Endothelial cell of umbilical vein (primary cell): ENCODE data around the gene BOD1L1. TPM values are rescaled to one million over a fixed set of nuclear protein-coding genes. Genes with fewer than 3 reads are reported as not detected.

Experiments
- BruUV-seq: library from RNA; stranded (reverse); fragments of 400-500 nt; replicated peaks from 2 replicates; lab custom pipeline; 2021; lab: Mats Ljungman, UMichigan
- CTCF ChIA-PET: fragments of 300-600, 350-600 bp; sonication (Branson Sonifier 250); formaldehyde crosslinking; loops from one replicate; lab custom pipeline; 2021; ENCODE audit warnings: antibody characterized with exemption, inconsistent platforms; lab: Charles Lee
- POLR2A ChIA-PET: fragments of 300-600, 350-600 bp; sonication (Branson Sonifier 250); formaldehyde crosslinking; loops from one replicate; lab custom pipeline; 2021; ENCODE audit warnings: antibody characterized with exemption, inconsistent platforms; lab: Charles Lee
- DNase-seq: peaks from one replicate; pipeline ENCODE4 v3.0.0-alpha.2; 2011; ENCODE audit warnings: low read depth, low spot score
- FAIRE-seq: peaks from 2 replicates; lab custom pipeline; 2011; peaks lifted over from hg19 to GRCh38; lab: Jason Lieb, UNC
- H2AFZ ChIP-seq: 2 replicates; pipeline ENCODE4 v1.6.0; 2012; ENCODE audit warnings: low read depth, low read length, control low read depth, inconsistent platforms
- H3K27ac ChIP-seq: 2 replicates; pipeline ENCODE4 v1.5.1; 2011; ENCODE audit warnings: low read depth, mild to moderate bottlenecking, control low read depth, low read length, moderate library complexity; ENCODE audit not compliant: insufficient read depth
- H3K27me3 ChIP-seq, 2 experiments: 2 replicates each; pipeline versions ENCODE4 v1.6.0 to v1.6.1; 2011; ENCODE audit warnings: low read length in 2 of 2, mixed read lengths in 1 of 2; ENCODE audit not compliant: control insufficient read depth in 2 of 2, insufficient read depth in 2 of 2
- H3K36me3 ChIP-seq, 2 experiments: 2 replicates in 1 of 2; 3 replicates in 1 of 2; pipeline ENCODE4 v1.5.1; 2011; ENCODE audit warnings: low read length in 2 of 2, mild to moderate bottlenecking in 1 of 2, moderate library complexity in 1 of 2; ENCODE audit not compliant: control insufficient read depth in 2 of 2, insufficient read depth in 2 of 2; ENCODE audit errors: extremely low read depth in 1 of 2
- H3K4me1 ChIP-seq: 3 replicates; pipeline ENCODE4 v1.5.1; 2011; ENCODE audit warnings: mild to moderate bottlenecking, low read length; ENCODE audit not compliant: control insufficient read depth, insufficient read depth; ENCODE audit errors: extremely low read depth
- H3K4me2 ChIP-seq: 2 replicates; pipeline ENCODE4 v1.6.1; 2011; ENCODE audit warnings: low read length, control low read depth, mixed read lengths; ENCODE audit not compliant: insufficient read depth
- H3K4me3 ChIP-seq, 3 experiments: fragments of 200-600 bp in 1 of 3; sonication (generic), shearing (Covaris generic) in 1 of 3; replicated peaks in 1 of 3; 2 replicates each; pipeline ENCODE4 v1.5.1; 2011 to 2016; ENCODE audit warnings: control low read depth in 3 of 3, low read length in 3 of 3, mild to moderate bottlenecking in 2 of 3, inconsistent platforms in 1 of 3, low read depth in 1 of 3, moderate library complexity in 1 of 3; ENCODE audit not compliant: insufficient read depth in 1 of 3
- H3K79me2 ChIP-seq: 2 replicates; pipeline ENCODE4 v1.6.0; 2012; ENCODE audit warnings: low read length, inconsistent platforms; ENCODE audit not compliant: control insufficient read depth, insufficient read depth
- H3K9ac ChIP-seq: replicated peaks from 2 replicates; pipeline ENCODE3; 2011; ENCODE audit warnings: low read length, control low read depth; ENCODE audit not compliant: insufficient read depth; ENCODE audit errors: extremely low read depth
- H3K9me1 ChIP-seq: replicated peaks from 3 replicates; pipeline ENCODE4 v1.6.0; 2011; ENCODE audit warnings: mild to moderate bottlenecking, low read length; ENCODE audit not compliant: control insufficient read depth, insufficient read depth; ENCODE audit errors: extremely low read depth
- H3K9me3 ChIP-seq: replicated peaks from 2 replicates; pipeline ENCODE4 v1.5.1; 2012; ENCODE audit warnings: low read length, inconsistent platforms; ENCODE audit not compliant: control insufficient read depth, insufficient read depth
- H4K20me1 ChIP-seq: replicated peaks from 2 replicates; pipeline ENCODE3; 2011; ENCODE audit warnings: mild to moderate bottlenecking, low read length; ENCODE audit not compliant: control insufficient read depth, insufficient read depth; ENCODE audit errors: extremely low read depth
- CTCF ChIP-seq, 2 donors: IDR thresholded peaks; 1 replicate in 1 of 2; 2 replicates in 1 of 2; pipeline ENCODE4 v1.5.1; 2011; ENCODE audit warnings: low read length in 2 of 2, mild to moderate bottlenecking in 2 of 2, moderate library complexity in 2 of 2, control low read depth in 1 of 2, inconsistent platforms in 1 of 2, low read depth in 1 of 2; ENCODE audit not compliant: insufficient read depth in 1 of 2; ENCODE audit errors: extremely low read depth in 1 of 2
- EZH2 ChIP-seq: IDR thresholded peaks from 2 replicates; pipeline ENCODE4 v1.6.1; 2012; ENCODE audit warnings: borderline replicate concordance, low read depth, mild to moderate bottlenecking, moderate library complexity, low read length, inconsistent platforms; ENCODE audit not compliant: severe bottlenecking
- GATA2 ChIP-seq: IDR thresholded peaks from 2 replicates; pipeline ENCODE4 v1.7.0; 2011; ENCODE audit warnings: low read depth, mild to moderate bottlenecking, moderate library complexity, mixed read lengths, low read length; ENCODE audit not compliant: insufficient read length, insufficient read depth
- JUN ChIP-seq: IDR thresholded peaks from 2 replicates; pipeline ENCODE4 v1.6.1; 2011; ENCODE audit warnings: borderline replicate concordance, low read depth; ENCODE audit not compliant: insufficient read length, insufficient read depth
- MAX ChIP-seq: IDR thresholded peaks from 2 replicates; pipeline ENCODE4 v1.6.1; 2011; ENCODE audit not compliant: insufficient read depth, insufficient read length
- MYC ChIP-seq: IDR thresholded peaks from one replicate; pipeline ENCODE4 v1.6.1; 2011; ENCODE audit warnings: mild to moderate bottlenecking, low read depth, low read length
- dilution Hi-C: fragments of 300-500 bp; cut with MboI; formaldehyde crosslinking; loops from one replicate; pipeline ENCODE4 v1.15.0; 2019; ENCODE audit warnings: low sequenced_read_pairs; ENCODE audit not compliant: extremely low pct_ligation_motif_present
- intact Hi-C: fragments of 100-400 bp; cut with micrococcal nuclease; formaldehyde crosslinking; loops from one replicate; pipeline ENCODE4 v1.10.0; 2022
- polyA plus RNA-seq, 4 experiments: library from polyadenylated mRNA; depleted of rRNA in 3 of 4; stranded (reverse) in 3 of 4; unstranded in 1 of 4; fragments of >200 nt; gene quantifications; 2 replicates each; pipeline versions ENCODE4 v1.2.1 to v1.2.3, GENCODE V29; 2011 to 2012; ENCODE audit warnings: missing spikeins in 1 of 4
- total RNA-seq: library from RNA; stranded (reverse); gene quantifications from 2 replicates; pipeline ENCODE4 v1.2.3, GENCODE V29; 2021

The BOD1L1 gene
- total and polyA plus RNA-seq, 2 donors (not counting 3 experiments of a cell fraction or from before 2014, with no cell fraction given): 5.2 to 31.2 TPM

GRCh38 chr4:13597141-13597540 is 30.4 kb downstream of the BOD1L1 start:
- no peaks in the 10 kb centered on the region for H4K20me1 ChIP-seq
- no peak overlapping the region for H3K9ac ChIP-seq
- TF ChIP-seq MAX (no peak), GATA2 (no peak), EZH2 (no peak), MYC (no peak), CTCF (IDR thresholded peaks at IDR 0.05; ENCODE audit: extremely low read depth in 1 of 2, insufficient read depth in 1 of 2, low read depth in 1 of 2, low read length in 2 of 2) (no peak), JUN (no peak)
- H2AFZ ChIP-seq: no peak overlapping the region
- H3K4me2 ChIP-seq: no peak overlapping the region
- no peaks in the 10 kb centered on the region for H3K9me1 ChIP-seq
- H3K36me3 ChIP-seq: peaks cover 6 to 14% of the 10 kb centered on the region in 2 experiments
- H3K9me3 ChIP-seq: no peaks in the 10 kb centered on the region
- no peaks in the 10 kb centered on the region for H3K27me3 ChIP-seq
- FAIRE-seq (peak; percentile 49), DNase-seq (no peak)
- no peak overlapping the region for H3K27ac ChIP-seq
- CTCF ChIA-PET: no interaction called here
- intact Hi-C loops: no loop called here
- no TSS peak for BruUV-seq
- H3K4me3 ChIP-seq: no peak overlapping the region
- POLR2A ChIA-PET: no interaction called here
- dilution Hi-C loops: no loop called here
- no peaks in the 10 kb centered on the region for H3K79me2 ChIP-seq
- H3K4me1 ChIP-seq: no peaks in the 10 kb centered on the region
